Peyer's patch (tissue), 4 donors: Measurements from ENCODE around the gene SLC51B. TPM values are rescaled to one million over a fixed set of nuclear protein-coding genes. Genes with fewer than 3 reads are reported as not detected.

Source experiments
- DNase-seq, 3 donors: peaks; one replicate each; pipeline ENCODE4 v3.0.0-alpha.2; 2017 to 2019
- H3K27ac ChIP-seq, 4 donors: fragments of 200-600 bp; sonication (generic); one replicate each; pipeline ENCODE4 v1.5.1; 2016 to 2019
- H3K27me3 ChIP-seq, 2 donors: fragments of 200-600 bp; sonication (generic); one replicate each; pipeline ENCODE4 v1.5.1; 2019
- H3K36me3 ChIP-seq, 3 donors: fragments of 200-600 bp; sonication (generic); one replicate each; pipeline ENCODE4 v1.5.1; 2016 to 2019
- H3K4me1 ChIP-seq, 4 donors: fragments of 200-600 bp; sonication (generic); one replicate each; pipeline ENCODE4 v1.5.1; 2016 to 2019
- H3K4me3 ChIP-seq, 4 donors: fragments of 200-600 bp; sonication (generic); 1 replicate in 3 of 4; 2 replicates in 1 of 4; pipeline ENCODE4 v1.5.1; 2016 to 2019; ENCODE audit warnings: mild to moderate bottlenecking in 1 of 4
- H3K9me3 ChIP-seq, 4 donors: fragments of 200-600 bp; sonication (generic); one replicate each; pipeline ENCODE4 v1.5.1; 2016 to 2019; ENCODE audit warnings: mild to moderate bottlenecking in 1 of 4
- POLR2A ChIP-seq, 2 donors: fragments of 450-650 bp; IDR thresholded peaks; one replicate each; pipeline ENCODE4 v1.5.1; 2017; ENCODE audit warnings: antibody characterized with exemption in 2 of 2, mild to moderate bottlenecking in 2 of 2, moderate library complexity in 2 of 2
- total RNA-seq, 4 donors: library from RNA; depleted of rRNA; stranded (reverse); fragments of >200 nt; gene quantifications; one replicate each; pipeline ENCODE4 v1.1.0, GENCODE V29; 2016
- TF ChIP-seq, protein P1 (sequence below), 6 experiments: fragments of 450-650 bp in 4 of 6; fragments of 200-600 bp in 2 of 6; sonication (generic) in 1 of 6; IDR thresholded peaks; one replicate each; pipeline ENCODE4 v1.5.1; 2017 to 2019; ENCODE audit warnings: antibody characterized with exemption in 6 of 6, mild to moderate bottlenecking in 3 of 6, moderate library complexity in 1 of 6

SLC51B gene
- total RNA-seq, 4 donors from 2014 or later = 4.1 to 374 (median 196) TPM

DNA sequence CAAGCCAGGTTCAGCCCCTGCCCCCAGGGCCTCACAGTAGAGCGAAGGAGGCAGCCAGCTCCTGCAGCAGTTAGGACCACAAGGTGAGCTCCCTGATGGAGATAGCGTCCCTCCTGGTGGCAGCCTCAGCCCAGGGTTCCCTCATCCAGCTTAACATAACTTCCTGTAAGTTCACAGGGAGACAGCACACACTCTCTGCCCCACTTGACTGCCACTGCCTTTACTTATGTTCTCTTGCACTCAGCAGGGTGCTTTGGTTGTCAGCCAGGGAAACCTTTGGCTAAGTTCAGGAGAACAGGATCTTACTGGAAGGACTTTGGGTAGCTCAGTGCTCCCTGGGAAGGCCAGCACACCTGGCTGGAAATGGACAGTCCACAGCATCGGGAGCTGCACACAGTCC lies 42.2 kb downstream of the SLC51B start:
- no peak for DNase-seq
- Histone ChIP-seq H3K27me3 (no peaks in the 10 kb centered on the region), H3K4me3 (no peak overlapping the region), H3K27ac (peak overlapping the region in 3 of 4 donors; percentile 81 to 97 (median 95)), H3K9me3 (no peaks in the 10 kb centered on the region), H3K4me1 (peaks cover 0 to 55% (median 6%) of the 10 kb centered on the region in 4 donors), H3K36me3 (no peaks in the 10 kb centered on the region)
- TF ChIP-seq POLR2A (IDR thresholded peaks at IDR 0.05) = no peak
- TF ChIP-seq, protein P1, sequence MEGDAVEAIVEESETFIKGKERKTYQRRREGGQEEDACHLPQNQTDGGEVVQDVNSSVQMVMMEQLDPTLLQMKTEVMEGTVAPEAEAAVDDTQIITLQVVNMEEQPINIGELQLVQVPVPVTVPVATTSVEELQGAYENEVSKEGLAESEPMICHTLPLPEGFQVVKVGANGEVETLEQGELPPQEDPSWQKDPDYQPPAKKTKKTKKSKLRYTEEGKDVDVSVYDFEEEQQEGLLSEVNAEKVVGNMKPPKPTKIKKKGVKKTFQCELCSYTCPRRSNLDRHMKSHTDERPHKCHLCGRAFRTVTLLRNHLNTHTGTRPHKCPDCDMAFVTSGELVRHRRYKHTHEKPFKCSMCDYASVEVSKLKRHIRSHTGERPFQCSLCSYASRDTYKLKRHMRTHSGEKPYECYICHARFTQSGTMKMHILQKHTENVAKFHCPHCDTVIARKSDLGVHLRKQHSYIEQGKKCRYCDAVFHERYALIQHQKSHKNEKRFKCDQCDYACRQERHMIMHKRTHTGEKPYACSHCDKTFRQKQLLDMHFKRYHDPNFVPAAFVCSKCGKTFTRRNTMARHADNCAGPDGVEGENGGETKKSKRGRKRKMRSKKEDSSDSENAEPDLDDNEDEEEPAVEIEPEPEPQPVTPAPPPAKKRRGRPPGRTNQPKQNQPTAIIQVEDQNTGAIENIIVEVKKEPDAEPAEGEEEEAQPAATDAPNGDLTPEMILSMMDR (IDR thresholded peaks at IDR 0.05) = no peak

DNA sequence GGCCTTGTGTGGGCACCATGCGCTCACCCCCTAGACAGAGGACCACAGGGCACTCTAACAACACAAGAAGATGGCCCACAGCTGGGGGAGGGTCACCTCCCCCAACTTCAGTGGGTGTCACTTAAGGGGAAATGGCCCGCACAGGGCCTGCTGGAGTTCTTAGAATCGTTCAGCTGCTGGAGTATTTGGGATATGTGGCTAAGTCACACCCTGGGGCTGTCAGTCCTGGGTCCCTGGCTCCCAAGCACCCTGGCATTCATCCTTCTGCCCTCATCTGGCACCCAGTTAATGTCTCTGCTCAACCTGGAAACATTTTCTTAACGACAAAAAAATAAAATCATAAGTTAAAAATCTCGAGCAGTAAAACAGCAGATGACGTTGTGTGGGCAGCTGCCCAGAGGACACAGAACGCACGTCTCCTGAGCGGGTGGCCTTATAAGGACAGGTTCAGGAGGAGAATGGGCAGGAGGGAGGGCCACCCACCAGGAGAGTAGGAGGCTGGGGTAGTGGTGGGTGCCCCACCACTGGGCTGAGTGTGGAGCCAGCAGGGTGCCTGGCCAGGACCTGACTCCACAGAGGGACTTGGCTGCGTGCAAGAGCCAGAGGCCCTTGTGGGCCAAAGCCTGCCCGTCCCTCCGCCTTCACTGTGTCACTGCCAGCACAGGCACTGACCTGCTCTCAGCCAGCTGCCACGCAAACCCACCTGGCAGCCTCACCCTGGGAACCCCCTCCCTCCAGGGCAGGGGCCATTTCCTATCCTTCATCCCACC lies 42.9 kb downstream of the SLC51B start:
- Histone ChIP-seq H3K9me3 (no peaks in the 10 kb centered on the region), H3K4me3 (peak overlapping the region in 2 of 4 donors; percentile 16 to 17), H3K4me1 (peaks cover 0 to 51% (median 4%) of the 10 kb centered on the region in 4 donors), H3K27ac (peak overlapping the region in 3 of 4 donors; percentile 81 to 97 (median 95)), H3K27me3 (no peaks in the 10 kb centered on the region), H3K36me3 (no peaks in the 10 kb centered on the region)
- DNase-seq = no peak
- TF ChIP-seq, protein P1 (IDR thresholded peaks at IDR 0.05) = no peak
- TF ChIP-seq POLR2A (IDR thresholded peaks at IDR 0.05) = no peak

- peak in 2 of 3 donors; percentile 76 to 81 for DNase-seq
- H3K4me3 ChIP-seq = peak overlapping the region in 2 of 4 donors; percentile 16 to 17
- peak overlapping the region in 3 of 4 donors; percentile 81 to 97 (median 95) for H3K27ac ChIP-seq
- TF ChIP-seq, protein P1 (IDR thresholded peaks at IDR 0.05) = no peak
- peak; percentile 60 to 71 for TF ChIP-seq POLR2A (IDR thresholded peaks at IDR 0.05)
- no peaks in the 10 kb centered on the region for H3K36me3 ChIP-seq
- H3K9me3 ChIP-seq = no peaks in the 10 kb centered on the region
- H3K4me1 ChIP-seq = peaks cover 0 to 47% (median 4%) of the 10 kb centered on the region in 4 donors
- no peaks in the 10 kb centered on the region for H3K27me3 ChIP-seq
Measured at GRCh38 chr15:65088643-65089021, 43.4 kb downstream of the SLC51B start.

- peaks cover 0 to 50% (median 4%) of the 10 kb centered on the region in 4 donors for H3K4me1 ChIP-seq
- no peaks in the 10 kb centered on the region for H3K36me3 ChIP-seq
- TF ChIP-seq, protein P1 (IDR thresholded peaks at IDR 0.05) = no peak
- TF ChIP-seq POLR2A (IDR thresholded peaks at IDR 0.05) = no peak
- peak overlapping the region in 3 of 4 donors; percentile 81 to 97 (median 95) for H3K27ac ChIP-seq
- DNase-seq = no peak
- H3K4me3 ChIP-seq = peak overlapping the region in 1 of 4 donors; percentile 4
- H3K9me3 ChIP-seq = no peaks in the 10 kb centered on the region
- H3K27me3 ChIP-seq = no peaks in the 10 kb centered on the region
Measured at GRCh38 chr15:65089206-65089824, 44.1 kb downstream of the SLC51B start.

GRCh38 chr15:65091946-65092770 lies 47.0 kb downstream of the SLC51B start:
- peak in 1 of 3 donors; percentile 7 for DNase-seq
- no peak for TF ChIP-seq POLR2A (IDR thresholded peaks at IDR 0.05)
- TF ChIP-seq, protein P1 (IDR thresholded peaks at IDR 0.05) = no peak
- H3K4me1 ChIP-seq = peaks cover 0 to 49% (median 4%) of the 10 kb centered on the region in 4 donors
- no peak overlapping the region for H3K27ac ChIP-seq
- peaks cover 0 to under 1% (median 0%) of the 10 kb centered on the region in 3 donors for H3K36me3 ChIP-seq
- no peaks in the 10 kb centered on the region for H3K27me3 ChIP-seq
- no peaks in the 10 kb centered on the region for H3K9me3 ChIP-seq
- no peak overlapping the region for H3K4me3 ChIP-seq
